K562 treated with DMSO at 1 percent for 48 hours (cell line): ENCODE results near the gene XK. TPM values are rescaled to one million over a fixed set of nuclear protein-coding genes. Genes with fewer than 3 reads are reported as not detected.

Source experiments
- total RNA-seq: library from RNA; unstranded; fragments of 300-600 nt; gene quantifications from 2 replicates; pipeline ENCODE4 v1.2.3, GENCODE V29; 2022; ENCODE audit warnings: low replicate concordance; ENCODE audit errors: extremely low read depth

Gene XK, protein sequence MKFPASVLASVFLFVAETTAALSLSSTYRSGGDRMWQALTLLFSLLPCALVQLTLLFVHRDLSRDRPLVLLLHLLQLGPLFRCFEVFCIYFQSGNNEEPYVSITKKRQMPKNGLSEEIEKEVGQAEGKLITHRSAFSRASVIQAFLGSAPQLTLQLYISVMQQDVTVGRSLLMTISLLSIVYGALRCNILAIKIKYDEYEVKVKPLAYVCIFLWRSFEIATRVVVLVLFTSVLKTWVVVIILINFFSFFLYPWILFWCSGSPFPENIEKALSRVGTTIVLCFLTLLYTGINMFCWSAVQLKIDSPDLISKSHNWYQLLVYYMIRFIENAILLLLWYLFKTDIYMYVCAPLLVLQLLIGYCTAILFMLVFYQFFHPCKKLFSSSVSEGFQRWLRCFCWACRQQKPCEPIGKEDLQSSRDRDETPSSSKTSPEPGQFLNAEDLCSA
- not detected in 2 replicates for total RNA-seq

DNA sequence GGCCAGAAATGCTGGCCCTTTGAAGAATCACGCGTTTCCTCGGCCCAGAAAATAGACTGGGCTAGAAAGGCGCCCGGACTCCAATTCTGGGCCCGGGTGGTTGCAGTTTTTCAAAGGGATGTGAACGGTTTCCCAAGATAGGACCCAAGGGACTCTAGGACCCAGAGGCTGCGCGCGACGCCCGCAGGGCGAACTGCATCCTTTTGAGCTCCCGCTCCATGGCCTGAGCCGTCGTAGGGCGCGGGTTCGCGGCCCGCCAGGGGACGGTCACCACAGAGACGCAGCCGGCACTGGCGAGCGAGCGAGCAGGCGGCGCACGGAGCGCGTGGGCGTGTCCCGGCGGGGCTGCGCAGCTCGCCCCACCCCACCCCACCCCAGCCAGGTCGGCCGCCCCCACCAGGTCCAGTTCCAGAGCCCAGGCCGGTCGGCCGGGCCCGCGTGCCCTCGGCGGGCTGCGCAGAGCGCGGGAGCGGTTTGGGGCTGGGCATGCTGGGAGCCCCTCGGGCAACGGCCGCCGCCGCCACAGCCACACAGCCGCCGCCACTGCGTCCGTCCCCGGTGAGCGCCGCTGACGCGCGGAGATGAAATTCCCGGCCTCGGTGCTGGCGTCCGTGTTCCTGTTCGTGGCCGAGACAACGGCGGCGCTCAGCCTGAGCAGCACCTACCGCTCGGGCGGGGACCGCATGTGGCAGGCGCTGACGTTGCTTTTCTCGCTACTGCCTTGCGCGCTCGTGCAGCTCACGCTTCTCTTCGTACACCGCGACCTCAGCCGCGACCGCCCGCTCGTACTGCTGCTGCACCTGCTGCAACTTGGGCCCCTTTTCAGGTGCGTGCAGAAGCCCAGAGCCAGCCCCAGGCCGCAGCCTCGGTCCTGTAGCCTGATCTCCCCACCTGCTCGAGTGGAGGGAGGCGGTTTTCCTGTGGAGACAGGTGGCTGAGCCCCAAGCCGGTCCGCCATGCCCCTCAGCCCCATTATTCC, at the start of gene XK:
Gene XK (plus strand): TSS at position 411 of the 979 bp plus-strand sequence. CDS start 171 bp downstream, at position 582.

DNA sequence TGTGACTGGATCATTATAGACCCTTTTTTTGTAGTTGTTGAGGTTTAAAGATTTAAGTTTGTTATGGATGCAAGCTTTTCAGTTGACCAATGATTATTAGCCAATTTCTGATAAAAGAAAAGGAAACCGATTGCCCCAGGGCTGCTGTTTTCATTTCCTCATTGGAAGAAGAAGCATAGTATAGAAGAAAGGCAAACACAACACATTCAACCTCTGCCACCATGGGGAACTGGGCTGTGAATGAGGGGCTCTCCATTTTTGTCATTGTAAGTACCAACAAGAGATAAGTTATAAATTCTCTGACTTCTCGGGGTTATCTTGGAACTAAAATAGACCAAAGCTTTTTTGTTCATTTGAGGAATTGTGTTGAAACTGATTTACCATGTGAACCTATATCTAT, 94.3 kb downstream of the XK start, which contains the start of gene CYBB:
Gene CYBB (plus strand): TSS at position 203 of the 400 bp plus-strand sequence. CDS start 19 bp downstream, at position 222.

Other genes with a start within 250 kb of the XK start
- not detected in 2 replicates for gene LANCL3, start 114.1 kb upstream of the XK start, total RNA-seq
- not detected in 2 replicates for gene CYBB, start 94.3 kb downstream of the XK start, total RNA-seq
- gene DYNLT3, start 161.8 kb downstream of the XK start, total RNA-seq = not detected in 2 replicates